IMR-90 (cell line): ENCODE results near the gene SRC. TPM values are rescaled to one million over a fixed set of nuclear protein-coding genes. Genes with fewer than 3 reads are reported as not detected.

Experiments
- ATAC-seq: fragments of 200-7000 bp; cut with Tn5 transposase; 2 replicates; pipeline ENCODE4 v1.9.1; 2020; ENCODE audit warnings: low read depth, mild to moderate bottlenecking, moderate library complexity
- BruUV-seq: library from RNA; stranded (reverse); fragments of 400-500 nt; replicated peaks from 2 replicates; lab custom pipeline; 2021; lab: Mats Ljungman, UMichigan
- CTCF ChIA-PET: fragments of 300-600 bp; formaldehyde crosslinking; extraction: SDS; loops from one replicate; lab custom pipeline; 2021; ENCODE audit warnings: antibody characterized with exemption; lab: Yijun Ruan, JAX
- POLR2A ChIA-PET: fragments of 300-600 bp; sonication (Branson Sonifier 250); formaldehyde crosslinking; loops from one replicate; lab custom pipeline; 2022; ENCODE audit warnings: antibody characterized with exemption; ENCODE audit not compliant: unreplicated experiment; lab: Charles Lee
- DNase-seq: peaks from one replicate; pipeline ENCODE4 v3.0.0; 2013
- H2AFZ ChIP-seq: replicated peaks from 2 replicates; pipeline ENCODE3; 2013; ENCODE audit warnings: low read length, mild to moderate bottlenecking; ENCODE audit not compliant: poor library complexity
- H2AK5ac ChIP-seq: 2 replicates; pipeline ENCODE4 v1.6.1; 2013; ENCODE audit warnings: low read depth, low read length, inconsistent platforms
- H2AK9ac ChIP-seq: replicated peaks from 2 replicates; pipeline ENCODE3; 2013; ENCODE audit warnings: mild to moderate bottlenecking, low read depth, low read length, moderate library complexity; ENCODE audit not compliant: poor library complexity
- H2BK120ac ChIP-seq: 2 replicates; pipeline ENCODE4 v1.6.1; 2013; ENCODE audit warnings: low read depth, low read length, inconsistent platforms
- H2BK15ac ChIP-seq: 3 replicates; pipeline ENCODE4 v1.6.1; 2013; ENCODE audit warnings: low read depth, low read length, inconsistent platforms
- H2BK20ac ChIP-seq: 2 replicates; pipeline ENCODE4 v1.6.1; 2013; ENCODE audit warnings: low read depth, mild to moderate bottlenecking, inconsistent platforms, low read length, moderate library complexity
- H2BK5ac ChIP-seq: 2 replicates; pipeline ENCODE4 v1.6.1; 2013; ENCODE audit warnings: mild to moderate bottlenecking, low read depth, low read length, inconsistent platforms; ENCODE audit not compliant: poor library complexity, severe bottlenecking
- H3K14ac ChIP-seq: replicated peaks from 2 replicates; pipeline ENCODE4 v1.6.1; 2013; ENCODE audit warnings: low read depth, low read length, inconsistent platforms
- H3K18ac ChIP-seq: 2 replicates; pipeline ENCODE4 v1.6.1; 2013; ENCODE audit warnings: low read depth, low read length, control low read depth
- H3K23ac ChIP-seq: 2 replicates; pipeline ENCODE4 v1.6.1; 2013; ENCODE audit warnings: low read depth, low read length, inconsistent platforms
- H3K27ac ChIP-seq: 2 replicates; pipeline ENCODE4 v1.5.1; 2013; ENCODE audit warnings: mild to moderate bottlenecking, control low read depth, low read length; ENCODE audit not compliant: insufficient read depth
- H3K27me3 ChIP-seq: 2 replicates; pipeline ENCODE4 v1.6.1; 2013; ENCODE audit warnings: low read length; ENCODE audit not compliant: control insufficient read depth, insufficient read depth
- H3K36me3 ChIP-seq: 2 replicates; pipeline ENCODE4 v1.6.1; 2013; ENCODE audit warnings: low read length, mixed read lengths; ENCODE audit not compliant: control insufficient read depth, insufficient read depth
- H3K4ac ChIP-seq: 2 replicates; pipeline ENCODE4 v1.6.1; 2013; ENCODE audit warnings: low read depth, low read length, inconsistent platforms
- H3K4me1 ChIP-seq: 2 replicates; pipeline ENCODE4 v1.6.1; 2013; ENCODE audit warnings: low read length, mixed read lengths; ENCODE audit not compliant: control insufficient read depth, insufficient read depth
- H3K4me2 ChIP-seq: 2 replicates; pipeline ENCODE4 v1.6.1; 2013; ENCODE audit warnings: low read depth, mild to moderate bottlenecking, control low read depth, low read length, moderate library complexity
- H3K4me3 ChIP-seq: 2 replicates; pipeline ENCODE4 v1.5.1; 2013; ENCODE audit warnings: low read depth, mild to moderate bottlenecking, control low read depth, low read length, moderate library complexity; ENCODE audit not compliant: insufficient read depth
- H3K56ac ChIP-seq: 2 replicates; pipeline ENCODE4 v1.6.1; 2013; ENCODE audit warnings: low read length, inconsistent platforms; ENCODE audit not compliant: insufficient read depth; ENCODE audit errors: extremely low read depth
- H3K79me1 ChIP-seq, 2 experiments: 2 replicates each; pipeline ENCODE4 v1.6.1; 2013; ENCODE audit warnings: low read length in 2 of 2, inconsistent platforms in 1 of 2, low read depth in 1 of 2
- H3K9ac ChIP-seq: 2 replicates; pipeline ENCODE4 v1.6.1; 2013; ENCODE audit warnings: low read depth, low read length, control low read depth
- H3K9me1 ChIP-seq: 2 replicates; pipeline ENCODE4 v1.6.1; 2013; ENCODE audit warnings: low read length, inconsistent platforms; ENCODE audit not compliant: insufficient read depth
- H3K9me3 ChIP-seq: 2 replicates; pipeline ENCODE4 v1.6.1; 2013; ENCODE audit warnings: low read length; ENCODE audit not compliant: control insufficient read depth, insufficient read depth
- H4K20me1 ChIP-seq: 2 replicates; pipeline ENCODE4 v1.6.1; 2013; ENCODE audit warnings: low read length, inconsistent platforms; ENCODE audit not compliant: insufficient read depth
- H4K5ac ChIP-seq: 2 replicates; pipeline ENCODE4 v1.6.1; 2013; ENCODE audit warnings: mild to moderate bottlenecking, low read depth, low read length, control low read depth
- H4K8ac ChIP-seq, 2 experiments: 2 replicates each; pipeline ENCODE4 v1.6.1; 2013; ENCODE audit warnings: low read depth in 2 of 2, low read length in 2 of 2, control low read depth in 1 of 2, inconsistent platforms in 1 of 2
- H4K91ac ChIP-seq: 2 replicates; pipeline ENCODE4 v1.6.1; 2013; ENCODE audit warnings: low read depth, low read length, inconsistent platforms; ENCODE audit not compliant: insufficient read depth
- BHLHE40 ChIP-seq: fragments of 150-350 bp; IDR thresholded peaks from 2 replicates; pipeline ENCODE4 v1.6.1; 2016; ENCODE audit warnings: mild to moderate bottlenecking, low read depth, low read length
- CEBPB ChIP-seq: IDR thresholded peaks from 2 replicates; pipeline ENCODE4 v1.6.1; 2012; ENCODE audit warnings: low read depth, low read length, improper control_type of control experiment
- CHD1 ChIP-seq: IDR thresholded peaks from 2 replicates; pipeline ENCODE4 v1.6.1; 2012; ENCODE audit warnings: low read depth, low read length, improper control_type of control experiment
- ELK1 ChIP-seq: fragments of 150-350 bp; IDR thresholded peaks from 2 replicates; pipeline ENCODE4 v1.6.1; 2016; ENCODE audit warnings: low read depth, mild to moderate bottlenecking, low read length, moderate library complexity, borderline replicate concordance
- MAZ ChIP-seq: IDR thresholded peaks from 2 replicates; pipeline ENCODE4 v1.6.1; 2012; ENCODE audit warnings: low read depth, mild to moderate bottlenecking, low read length, improper control_type of control experiment, moderate library complexity, borderline replicate concordance
- MXI1 ChIP-seq: IDR thresholded peaks from 2 replicates; pipeline ENCODE4 v1.6.1; 2012; ENCODE audit warnings: low read depth, mild to moderate bottlenecking, low read length, moderate library complexity, borderline replicate concordance
- NFE2L2 ChIP-seq: fragments of 150-350 bp; IDR thresholded peaks from 2 replicates; pipeline ENCODE4 v1.6.1; 2016; ENCODE audit warnings: low read depth, mild to moderate bottlenecking, low read length
- POLR2A ChIP-seq: IDR thresholded peaks from 2 replicates; pipeline ENCODE4 v1.6.1; 2012; ENCODE audit warnings: mild to moderate bottlenecking, low read depth, low read length
- RCOR1 ChIP-seq: IDR thresholded peaks from 2 replicates; pipeline ENCODE4 v1.6.1; 2012; ENCODE audit warnings: mild to moderate bottlenecking, low read length, improper control_type of control experiment; ENCODE audit not compliant: insufficient replicate concordance
- RFX5 ChIP-seq: IDR thresholded peaks from 2 replicates; pipeline ENCODE4 v1.8.0; 2012; ENCODE audit warnings: low read depth, mild to moderate bottlenecking, low read length, moderate library complexity
- SMC3 ChIP-seq: fragments of 150-350 bp; IDR thresholded peaks from 2 replicates; pipeline ENCODE4 v1.6.1; 2016; ENCODE audit warnings: low read depth, mild to moderate bottlenecking, antibody characterized with exemption, low read length, moderate library complexity
- USF2 ChIP-seq: fragments of 150-350 bp; IDR thresholded peaks from 2 replicates; pipeline ENCODE4 v1.6.1; 2017; ENCODE audit warnings: mild to moderate bottlenecking, antibody characterized with exemption, low read length, low read depth
- WGBS, 2 experiments: methylation state at CpG; one replicate each; pipeline versions ENCODE4 v1.1.5 to v1.1.7; 2013; ENCODE audit warnings: missing lambda C conversion rate in 2 of 2; ENCODE audit not compliant: insufficient read length in 1 of 2; ENCODE audit errors: extremely low coverage in 2 of 2; 5-methylcytosine and 5-hydroxymethylcytosine counted together
- dilution Hi-C: fragments of 300-500 bp; cut with HindIII; formaldehyde crosslinking; loops from one replicate; pipeline ENCODE4 v1.14.3; 2018; ENCODE audit warnings: low sequenced_read_pairs; ENCODE audit not compliant: unreplicated experiment
- in situ Hi-C: fragments of 300-500 bp; cut with MboI; formaldehyde crosslinking; loops from 3 replicates; pipeline ENCODE4 v1.14.3; 2019; ENCODE audit warnings: low sequenced_read_pairs, inconsistent platforms, mixed read lengths
- intact Hi-C: fragments of 100-400 bp; cut with micrococcal nuclease; formaldehyde crosslinking; loops from 2 replicates; pipeline ENCODE4 v1.10.0; 2022
- polyA plus RNA-seq, 3 experiments: library from polyadenylated mRNA; depleted of rRNA; stranded (reverse); fragments of >200 nt; gene quantifications; 2 replicates each; pipeline ENCODE4 v1.2.3, GENCODE V29; 2012; ENCODE audit warnings: low replicate concordance in 1 of 3
- total RNA-seq: library from RNA; depleted of rRNA; stranded (reverse); fragments of >200 nt; gene quantifications from 2 replicates; pipeline ENCODE4 v1.2.3, GENCODE V29; 2012

SRC gene
- total and polyA plus RNA-seq, 2 of the 4 experiments (the other 2 are of a cell fraction): 7.0 to 24.2 TPM

- H3K79me1 ChIP-seq: no peaks in the 10 kb centered on the region
- WGBS, 2 experiments: no CpG with 5 or more reads among the region's 4 CpGs
- no peak overlapping the region for H3K4me3 ChIP-seq
- H4K20me1 ChIP-seq: no peaks in the 10 kb centered on the region
- H2BK5ac ChIP-seq: no peak overlapping the region
- POLR2A ChIA-PET: no interaction called here
- H3K18ac ChIP-seq: no peak overlapping the region
- H3K27ac ChIP-seq: no peak overlapping the region
- H3K4me2 ChIP-seq: no peak overlapping the region
- no peaks in the 10 kb centered on the region for H3K9me3 ChIP-seq
- no peak overlapping the region for H2BK120ac ChIP-seq
- H3K36me3 ChIP-seq: no peaks in the 10 kb centered on the region
- H4K8ac ChIP-seq: no peak overlapping the region
- no peak overlapping the region for H2AK9ac ChIP-seq
- dilution Hi-C loops (no loop called here), intact Hi-C loops (no loop called here), in situ Hi-C loops (no loop called here)
- peaks cover 70% of the 10 kb centered on the region for H3K27me3 ChIP-seq
- H2AFZ ChIP-seq: no peak overlapping the region
- no peak for TF ChIP-seq BHLHE40
- no peak for TF ChIP-seq ELK1
- no peak for TF ChIP-seq MXI1
- no peak for TF ChIP-seq MAZ
- TF ChIP-seq CEBPB: no peak
- no peak for TF ChIP-seq SMC3
- TF ChIP-seq USF2: no peak
- no peak for TF ChIP-seq CHD1
- no peak for TF ChIP-seq POLR2A
- no peak for TF ChIP-seq RCOR1
- no peak for TF ChIP-seq NFE2L2
- TF ChIP-seq RFX5: no peak
- H4K91ac ChIP-seq: no peak overlapping the region
- H3K56ac ChIP-seq: no peak overlapping the region
- ATAC-seq (no peak), DNase-seq (no peak)
- no peak overlapping the region for H2BK20ac ChIP-seq
- no TSS peak for BruUV-seq
- H2AK5ac ChIP-seq: no peak overlapping the region
- H3K9me1 ChIP-seq: 0 out of 2 replicates have a peak, but pooled peaks cover 3% of the 10 kb centered on the region
- H3K4ac ChIP-seq: no peak overlapping the region
- no peak overlapping the region for H3K9ac ChIP-seq
- CTCF ChIA-PET: no interaction called here
- no peak overlapping the region for H3K23ac ChIP-seq
- H3K14ac ChIP-seq: no peak overlapping the region
- H2BK15ac ChIP-seq: no peak overlapping the region
- H3K4me1 ChIP-seq: no peaks in the 10 kb centered on the region
- H4K5ac ChIP-seq: no peak overlapping the region
Measured at GRCh38 chr20:37443596-37443995, 97.7 kb downstream of the SRC start.
